ENCODE results near the gene CYP27A1. TPM values are rescaled to one million over a fixed set of nuclear protein-coding genes. Genes with fewer than 3 reads are reported as not detected.

Gene CYP27A1
- total RNA-seq, 1 experiment from 2014 or later, result 1.2 TPM

DNA sequence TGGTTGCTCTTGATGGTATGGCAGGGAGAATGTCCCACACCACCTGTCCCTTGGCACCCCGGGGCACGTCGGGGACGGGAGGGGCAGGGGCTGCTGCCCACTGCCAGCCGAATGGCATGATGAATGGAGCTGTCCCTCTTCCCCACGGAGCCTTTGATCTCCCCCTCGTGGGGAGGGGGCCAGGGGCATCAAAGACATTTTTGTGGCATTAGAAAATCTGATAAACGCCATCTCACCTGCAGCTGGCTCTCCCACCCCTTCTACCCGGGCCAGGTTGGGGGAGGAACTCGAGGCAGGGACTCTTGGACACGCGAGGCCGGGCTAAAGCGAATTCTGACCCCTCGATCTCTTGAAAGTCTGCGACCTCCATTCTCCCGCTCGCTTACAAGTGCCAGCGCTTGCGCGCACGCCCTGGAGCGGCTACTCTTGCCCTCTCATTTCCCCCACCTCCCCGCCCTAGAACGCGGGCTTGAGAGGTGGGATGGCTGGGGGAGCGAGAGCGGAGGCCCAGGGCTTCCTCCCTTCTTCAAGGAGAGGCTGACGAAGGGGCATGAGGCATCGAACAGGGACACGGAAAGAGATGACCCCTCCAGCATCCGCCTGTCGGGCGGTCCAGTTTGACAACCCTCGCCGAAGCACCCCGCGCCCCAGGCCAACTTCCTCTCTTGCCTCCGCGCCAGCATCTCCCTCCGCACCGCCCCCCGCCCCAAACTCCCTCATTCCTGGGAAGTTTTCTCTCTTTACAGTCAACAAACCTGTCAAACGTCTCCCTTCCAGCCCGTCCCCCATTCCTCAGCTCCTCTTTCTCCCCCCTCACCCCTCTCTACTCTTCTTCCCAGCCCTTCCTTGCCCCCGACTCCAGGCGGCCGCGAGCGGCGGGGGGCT lies 77.0 kb downstream of the CYP27A1 start:
- H3K9me3 ChIP-seq (ENCODE audit: low read depth, low read length, poor library complexity, severe bottlenecking), result no peaks in the 10 kb centered on the region
- no peak for DNase-seq (ENCODE audit: low spot score)
- H3K4me1 ChIP-seq (ENCODE audit: insufficient read depth, low read length, poor library complexity, severe bottlenecking), result peaks cover 12% of the 10 kb centered on the region
- intact Hi-C loops (cut with micrococcal nuclease; ENCODE audit: unreplicated experiment), result loop anchor here (10.0 kb wide), 2 partner anchors 296 to 436 kb away; no protein-coding TSS in a partner anchor
- no peak for TF ChIP-seq EZH2 (IDR thresholded peaks at IDR 0.05; ENCODE audit: borderline replicate concordance, low read depth, low read length, poor library complexity, severe bottlenecking)
- TF ChIP-seq, protein P1, sequence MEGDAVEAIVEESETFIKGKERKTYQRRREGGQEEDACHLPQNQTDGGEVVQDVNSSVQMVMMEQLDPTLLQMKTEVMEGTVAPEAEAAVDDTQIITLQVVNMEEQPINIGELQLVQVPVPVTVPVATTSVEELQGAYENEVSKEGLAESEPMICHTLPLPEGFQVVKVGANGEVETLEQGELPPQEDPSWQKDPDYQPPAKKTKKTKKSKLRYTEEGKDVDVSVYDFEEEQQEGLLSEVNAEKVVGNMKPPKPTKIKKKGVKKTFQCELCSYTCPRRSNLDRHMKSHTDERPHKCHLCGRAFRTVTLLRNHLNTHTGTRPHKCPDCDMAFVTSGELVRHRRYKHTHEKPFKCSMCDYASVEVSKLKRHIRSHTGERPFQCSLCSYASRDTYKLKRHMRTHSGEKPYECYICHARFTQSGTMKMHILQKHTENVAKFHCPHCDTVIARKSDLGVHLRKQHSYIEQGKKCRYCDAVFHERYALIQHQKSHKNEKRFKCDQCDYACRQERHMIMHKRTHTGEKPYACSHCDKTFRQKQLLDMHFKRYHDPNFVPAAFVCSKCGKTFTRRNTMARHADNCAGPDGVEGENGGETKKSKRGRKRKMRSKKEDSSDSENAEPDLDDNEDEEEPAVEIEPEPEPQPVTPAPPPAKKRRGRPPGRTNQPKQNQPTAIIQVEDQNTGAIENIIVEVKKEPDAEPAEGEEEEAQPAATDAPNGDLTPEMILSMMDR (conservative IDR thresholded peaks at IDR 0.05; ENCODE audit: low read depth, low read length), result no peak
- ChIA-PET CTCF (interaction anchor here (0.5 to 2.1 kb wide), 3 partner anchors 11 to 242 kb away, joined by 3 to 5 read pairs (median 5); no protein-coding TSS in a partner anchor), POLR2A (ENCODE audit: low non-redundant PET) (interaction anchor here (0.6 kb wide), 1 partner anchor 1211 kb away, joined by 3 read pairs; no protein-coding TSS in a partner anchor)
- no TSS peak for BruUV-seq (replicated peaks)
- no peaks in the 10 kb centered on the region for H3K36me3 ChIP-seq (ENCODE audit: insufficient read depth, low read length, poor library complexity, severe bottlenecking)
- H3K27ac ChIP-seq (ENCODE audit: low read depth, low read length, poor library complexity, severe bottlenecking), result no peak overlapping the region
- H3K4me3 ChIP-seq (ENCODE audit: low read depth, low read length, poor library complexity, severe bottlenecking), result peak overlapping the region; percentile 40
- H3K27me3 ChIP-seq (replicated peaks; ENCODE audit: insufficient read depth, low read depth, low read length, poor library complexity), result peaks cover 23% of the 10 kb centered on the region

- BruUV-seq (replicated peaks), result no TSS peak
These were observed 77.6 kb downstream of the CYP27A1 start, which contains the start of gene WNT6 for GRCh38 chr2:218859556-218859987. WNT6 (plus strand) TSS chr2:218859805; CDS start chr2:218860038, 233 bp downstream.

More at GRCh38 chr2:218859556-218859987, 77.6 kb downstream of the CYP27A1 start, which contains the start of gene WNT6:
- DNase-seq (ENCODE audit: low spot score), result no peak
- H3K27me3 ChIP-seq (replicated peaks; ENCODE audit: insufficient read depth, low read depth, low read length, poor library complexity), result peaks cover 23% of the 10 kb centered on the region
- intact Hi-C loops (cut with micrococcal nuclease; ENCODE audit: unreplicated experiment), result loop anchor here (10.0 kb wide), 2 partner anchors 295 to 435 kb away; no protein-coding TSS in a partner anchor
- peak within 1 kb of the TSS; percentile 40 for H3K4me3 ChIP-seq (ENCODE audit: low read depth, low read length, poor library complexity, severe bottlenecking)
- H3K27ac ChIP-seq (ENCODE audit: low read depth, low read length, poor library complexity, severe bottlenecking), result no peak within 1 kb of the TSS
- no peaks in the 10 kb centered on the region for H3K9me3 ChIP-seq (ENCODE audit: low read depth, low read length, poor library complexity, severe bottlenecking)
- H3K36me3 ChIP-seq (ENCODE audit: insufficient read depth, low read length, poor library complexity, severe bottlenecking), result no peaks in the 10 kb centered on the region
- POLR2A ChIA-PET (ENCODE audit: low non-redundant PET), result no interaction called here
- peaks cover 12% of the 10 kb centered on the region for H3K4me1 ChIP-seq (ENCODE audit: insufficient read depth, low read length, poor library complexity, severe bottlenecking)
- TF ChIP-seq, protein P1 (conservative IDR thresholded peaks at IDR 0.05; ENCODE audit: low read depth, low read length), result no peak
- no peak for TF ChIP-seq EZH2 (IDR thresholded peaks at IDR 0.05; ENCODE audit: borderline replicate concordance, low read depth, low read length, poor library complexity, severe bottlenecking)
- CTCF ChIA-PET, result interaction anchor here (2.1 kb wide), 1 partner anchor 12 kb away, joined by 5 read pairs; no protein-coding TSS in a partner anchor

Measured in A673 (cell line).